Prostate gland (tissue), 2 donors: ENCODE measurements around the gene SLC16A5.

ENCODE experiments used
- CTCF ChIP-seq, 4 experiments: fragments of 200-600 bp in 2 of 4; fragments of 450-650 bp in 2 of 4; sonication (generic) in 2 of 4; IDR thresholded peaks; 1 replicate in 3 of 4; 2 replicates in 1 of 4; pipeline ENCODE4 v1.5.1; 2016 to 2019; ENCODE audit warnings: antibody characterized with exemption in 4 of 4, mild to moderate bottlenecking in 2 of 4, moderate library complexity in 2 of 4
- POLR2AphosphoS5 ChIP-seq: sonication (generic); formaldehyde crosslinking; IDR thresholded peaks from one replicate; pipeline ENCODE4 v1.6.1; 2017; ENCODE audit warnings: antibody characterized with exemption

GRCh38 chr17:75090871-75091854, 3.4 kb downstream of the SLC16A5 start:
- TF ChIP-seq CTCF (IDR thresholded peaks at IDR 0.05) (no peak), POLR2AphosphoS5 (no peak)
